Progenitor cell of endocrine pancreas (in vitro differentiated cells): Measurements from ENCODE around the gene PADI4. TPM values are rescaled to one million over a fixed set of nuclear protein-coding genes. Genes with fewer than 3 reads are reported as not detected.

Source experiments
- DNase-seq: peaks from one replicate; pipeline ENCODE4 v3.0.0; 2021; ENCODE audit warnings: low spot score; ENCODE audit not compliant: unreplicated experiment
- H3K27ac Mint-ChIP-seq: 2 replicates; pipeline ENCODE4 v1.8.0; 2021; ENCODE audit warnings: mild to moderate bottlenecking, moderate library complexity, mixed read lengths
- H3K27me3 Mint-ChIP-seq: 2 replicates; pipeline ENCODE4 v1.8.0; 2021; ENCODE audit warnings: mixed read lengths
- H3K36me3 Mint-ChIP-seq: 2 replicates; pipeline ENCODE4 v1.8.0; 2022; ENCODE audit warnings: mixed read lengths; ENCODE audit not compliant: insufficient read depth
- H3K4me1 Mint-ChIP-seq: 2 replicates; pipeline ENCODE4 v1.8.0; 2021; ENCODE audit warnings: low read depth, mixed read lengths
- H3K4me3 Mint-ChIP-seq: 2 replicates; pipeline ENCODE4 v1.8.0; 2021; ENCODE audit warnings: low read depth, mild to moderate bottlenecking, moderate library complexity, mixed read lengths
- H3K9me3 Mint-ChIP-seq: 2 replicates; pipeline ENCODE4 v1.8.0; 2021; ENCODE audit warnings: low read depth, mixed read lengths
- total RNA-seq: library from RNA; stranded (reverse); gene quantifications from 2 replicates; pipeline ENCODE4 v1.2.1, GENCODE V29; 2021
- TF ChIP-seq, protein P1 (sequence below): fragments of 200-600 bp; sonication (generic); IDR thresholded peaks from one replicate; pipeline ENCODE4 v1.5.0; 2021; ENCODE audit warnings: antibody characterized with exemption, mild to moderate bottlenecking; ENCODE audit not compliant: unreplicated experiment

The PADI4 gene
- total RNA-seq, 1 donor from 2014 or later, result not detected

DNA sequence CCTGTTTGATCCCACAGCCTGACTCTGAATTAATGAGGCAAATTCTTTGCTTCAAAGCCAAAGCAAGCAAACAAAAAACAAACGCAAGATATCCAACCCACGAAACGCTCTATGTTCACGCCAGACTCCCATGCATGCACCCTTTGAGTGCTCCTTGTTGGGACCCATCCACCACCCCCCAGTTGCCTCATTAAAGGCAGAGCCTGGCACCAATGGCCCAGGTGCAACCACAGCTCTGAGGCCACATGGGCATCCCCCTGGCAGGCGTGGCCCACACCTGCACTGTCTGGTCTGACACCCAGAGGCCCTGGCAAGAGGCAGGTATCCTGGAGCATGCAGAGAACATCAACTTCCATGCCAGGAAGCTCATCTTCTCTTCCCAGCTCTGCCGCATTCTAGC, 1.1 kb upstream of the PADI4 start:
- Mint-ChIP-seq H3K27me3 (peaks cover 8% of the 10 kb centered on the region), H3K4me1 (peaks cover 2% of the 10 kb centered on the region), H3K4me3 (no peak overlapping the region), H3K36me3 (peaks cover 2% of the 10 kb centered on the region), H3K9me3 (peaks cover 8% of the 10 kb centered on the region), H3K27ac (no peak overlapping the region)
- TF ChIP-seq, protein P1, sequence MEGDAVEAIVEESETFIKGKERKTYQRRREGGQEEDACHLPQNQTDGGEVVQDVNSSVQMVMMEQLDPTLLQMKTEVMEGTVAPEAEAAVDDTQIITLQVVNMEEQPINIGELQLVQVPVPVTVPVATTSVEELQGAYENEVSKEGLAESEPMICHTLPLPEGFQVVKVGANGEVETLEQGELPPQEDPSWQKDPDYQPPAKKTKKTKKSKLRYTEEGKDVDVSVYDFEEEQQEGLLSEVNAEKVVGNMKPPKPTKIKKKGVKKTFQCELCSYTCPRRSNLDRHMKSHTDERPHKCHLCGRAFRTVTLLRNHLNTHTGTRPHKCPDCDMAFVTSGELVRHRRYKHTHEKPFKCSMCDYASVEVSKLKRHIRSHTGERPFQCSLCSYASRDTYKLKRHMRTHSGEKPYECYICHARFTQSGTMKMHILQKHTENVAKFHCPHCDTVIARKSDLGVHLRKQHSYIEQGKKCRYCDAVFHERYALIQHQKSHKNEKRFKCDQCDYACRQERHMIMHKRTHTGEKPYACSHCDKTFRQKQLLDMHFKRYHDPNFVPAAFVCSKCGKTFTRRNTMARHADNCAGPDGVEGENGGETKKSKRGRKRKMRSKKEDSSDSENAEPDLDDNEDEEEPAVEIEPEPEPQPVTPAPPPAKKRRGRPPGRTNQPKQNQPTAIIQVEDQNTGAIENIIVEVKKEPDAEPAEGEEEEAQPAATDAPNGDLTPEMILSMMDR, result no peak
- no peak for DNase-seq

DNA sequence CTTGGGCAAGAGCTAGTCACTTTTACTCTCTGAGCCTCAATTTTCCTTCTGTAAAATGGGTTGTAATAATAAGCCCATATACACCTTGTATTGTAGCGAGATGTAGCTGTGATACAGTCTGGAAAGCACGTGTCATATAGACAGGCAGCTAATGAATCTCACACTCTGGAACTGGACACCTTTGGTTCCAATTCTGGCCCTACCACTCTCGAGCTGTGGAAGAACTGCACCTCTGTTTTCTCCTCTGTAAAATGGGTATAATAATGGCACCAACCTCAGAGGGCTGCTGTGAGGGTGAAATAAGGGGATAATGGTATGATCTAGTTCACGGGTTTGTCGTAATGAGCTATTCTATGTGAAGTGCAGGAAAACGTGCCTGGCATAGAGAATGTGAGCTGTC, 668 bp upstream of the PADI4 start:
- Mint-ChIP-seq H3K27me3 (peaks cover 8% of the 10 kb centered on the region), H3K27ac (no peak overlapping the region), H3K4me1 (peaks cover 2% of the 10 kb centered on the region), H3K9me3 (peaks cover 4% of the 10 kb centered on the region), H3K4me3 (no peak overlapping the region), H3K36me3 (no peaks in the 10 kb centered on the region)
- TF ChIP-seq, protein P1, result no peak
- DNase-seq, result no peak

GRCh38 chr1:17308593-17308992, 596 bp downstream of the PADI4 start:
- Mint-ChIP-seq H3K4me1 (peaks cover 2% of the 10 kb centered on the region), H3K4me3 (no peak overlapping the region), H3K36me3 (no peaks in the 10 kb centered on the region), H3K9me3 (no peaks in the 10 kb centered on the region), H3K27ac (no peak overlapping the region), H3K27me3 (peaks cover 12% of the 10 kb centered on the region)
- DNase-seq, result no peak
- TF ChIP-seq, protein P1, result no peak

GRCh38 chr1:17309426-17310067, 1.6 kb downstream of the PADI4 start:
- Mint-ChIP-seq H3K9me3 (no peaks in the 10 kb centered on the region), H3K27me3 (peaks cover 12% of the 10 kb centered on the region), H3K36me3 (no peaks in the 10 kb centered on the region), H3K4me3 (no peak overlapping the region), H3K4me1 (peaks cover under 1% of the 10 kb centered on the region), H3K27ac (no peak overlapping the region)
- DNase-seq, result no peak
- TF ChIP-seq, protein P1, result no peak

GRCh38 chr1:17310068-17310640, 2.2 kb downstream of the PADI4 start:
- Mint-ChIP-seq H3K4me1 (peaks cover 1% of the 10 kb centered on the region), H3K27me3 (peaks cover 15% of the 10 kb centered on the region), H3K4me3 (no peak overlapping the region), H3K36me3 (no peaks in the 10 kb centered on the region), H3K27ac (peak overlapping the region; percentile 5), H3K9me3 (no peaks in the 10 kb centered on the region)
- no peak for DNase-seq
- TF ChIP-seq, protein P1, result no peak
